Erythroblast (primary cell): Measurements from ENCODE around the gene MTHFD1L.

Experiments
- DNase-seq, 2 experiments: peaks; one replicate each; lab custom pipeline; 2025; lab: John Stamatoyannopoulos, UW
- GATA1 ChIP-seq: IDR thresholded peaks from 2 replicates; pipeline ENCODE4 v1.6.1; 2011; ENCODE audit warnings: low read depth, mild to moderate bottlenecking, control low read depth, low read length, moderate library complexity
- POLR2A ChIP-seq: IDR thresholded peaks from 2 replicates; pipeline ENCODE4 v1.6.1; 2011; ENCODE audit warnings: mild to moderate bottlenecking, low read length

Gene MTHFD1L

DNA sequence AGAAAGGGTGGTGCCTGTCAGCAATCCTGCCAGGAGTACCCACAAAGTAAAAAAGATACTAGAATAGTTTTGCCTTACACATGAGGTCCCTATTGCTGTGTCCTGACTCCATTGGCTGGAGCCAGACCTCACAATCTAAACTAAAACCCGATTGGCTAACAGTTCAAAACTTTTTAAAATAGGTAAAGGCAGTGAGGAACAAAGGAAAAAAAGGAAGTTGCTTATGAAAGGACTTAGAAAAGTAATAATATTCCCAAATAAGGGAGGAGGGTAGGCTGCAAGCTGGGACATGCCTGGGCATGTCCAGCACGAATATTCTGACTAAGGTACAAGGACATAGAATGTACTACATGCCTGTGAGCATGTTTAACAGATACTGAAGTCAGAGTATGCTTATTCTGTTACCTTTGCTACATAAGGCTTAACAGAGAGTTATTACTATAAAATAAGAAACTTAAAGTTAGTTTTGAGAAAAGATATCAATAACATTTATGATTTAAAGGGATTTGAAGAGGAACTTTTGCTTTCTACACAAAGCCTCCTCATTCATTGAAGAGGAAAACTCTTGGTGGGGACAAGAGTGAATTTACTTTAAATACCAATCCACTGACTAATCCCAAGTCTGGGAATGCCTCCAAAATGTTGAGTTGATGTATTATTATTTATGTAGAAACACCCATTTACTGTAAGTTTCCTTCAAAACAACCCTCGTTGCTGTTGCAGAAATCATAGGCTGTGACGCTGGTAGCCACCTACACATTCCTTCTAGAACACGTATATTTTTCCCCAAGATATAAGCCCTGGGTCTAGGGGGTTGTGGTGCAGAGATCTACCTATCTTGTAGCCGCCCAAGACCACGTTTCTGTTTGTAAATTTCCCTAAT lies 8.2 kb upstream of the MTHFD1L start:
- no peak for TF ChIP-seq GATA1
- TF ChIP-seq POLR2A: no peak
- peak in 1 of 2 experiments; percentile 35 for DNase-seq

DNA sequence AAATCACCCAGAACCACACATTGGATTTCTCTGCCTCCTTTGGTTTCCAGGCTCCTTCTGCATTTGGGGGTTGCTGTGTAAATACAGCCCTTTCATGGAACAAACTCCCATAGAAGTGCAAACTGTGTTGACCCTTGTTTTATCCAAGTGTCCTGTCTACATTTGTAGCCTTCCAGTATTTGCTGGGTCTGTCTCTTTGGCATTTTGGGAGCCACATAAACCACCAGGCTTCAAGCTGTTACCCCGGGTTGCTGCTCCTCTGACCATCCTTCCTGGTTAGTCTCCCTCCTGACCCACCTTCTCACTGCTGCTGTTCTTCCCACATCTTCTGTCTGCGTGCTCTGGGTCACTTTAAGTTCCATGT lies 7.6 kb upstream of the MTHFD1L start:
- TF ChIP-seq GATA1: no peak
- no peak for DNase-seq

DNA sequence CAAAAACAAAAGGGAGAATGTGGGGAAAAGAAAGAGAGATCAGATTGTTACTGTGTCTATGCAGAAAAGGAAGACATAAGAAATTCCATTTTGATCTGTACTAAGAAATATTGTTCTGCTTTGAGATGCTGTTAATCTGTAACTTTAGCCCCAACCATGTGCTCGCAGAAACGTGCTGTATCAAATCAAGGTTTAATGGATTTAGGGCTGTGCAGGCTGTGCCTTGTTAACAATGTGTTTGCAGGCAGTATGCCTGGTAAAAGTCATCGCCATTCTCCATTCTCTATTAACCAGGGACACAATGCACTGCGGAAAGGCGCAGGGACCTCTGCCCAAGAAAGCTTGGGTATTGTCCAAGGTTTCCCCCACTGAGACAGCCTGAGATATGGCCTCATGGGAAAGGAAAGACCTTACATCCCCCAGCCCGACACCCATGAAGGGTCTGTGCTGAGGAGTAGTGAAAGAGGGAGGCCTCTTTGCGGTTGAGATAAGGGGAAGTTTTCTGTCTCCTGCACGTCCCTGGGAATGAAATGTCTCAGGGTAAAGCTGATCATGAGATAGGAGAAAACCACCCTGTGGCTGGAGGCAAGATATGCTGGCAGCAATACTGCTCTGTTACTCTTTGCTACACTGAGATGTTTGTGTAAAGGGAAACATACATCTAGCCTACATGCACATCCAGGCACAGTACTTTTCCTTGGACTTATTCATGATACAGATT lies 3.9 kb upstream of the MTHFD1L start:
- peak; percentile 57 to 68 for DNase-seq

DNA sequence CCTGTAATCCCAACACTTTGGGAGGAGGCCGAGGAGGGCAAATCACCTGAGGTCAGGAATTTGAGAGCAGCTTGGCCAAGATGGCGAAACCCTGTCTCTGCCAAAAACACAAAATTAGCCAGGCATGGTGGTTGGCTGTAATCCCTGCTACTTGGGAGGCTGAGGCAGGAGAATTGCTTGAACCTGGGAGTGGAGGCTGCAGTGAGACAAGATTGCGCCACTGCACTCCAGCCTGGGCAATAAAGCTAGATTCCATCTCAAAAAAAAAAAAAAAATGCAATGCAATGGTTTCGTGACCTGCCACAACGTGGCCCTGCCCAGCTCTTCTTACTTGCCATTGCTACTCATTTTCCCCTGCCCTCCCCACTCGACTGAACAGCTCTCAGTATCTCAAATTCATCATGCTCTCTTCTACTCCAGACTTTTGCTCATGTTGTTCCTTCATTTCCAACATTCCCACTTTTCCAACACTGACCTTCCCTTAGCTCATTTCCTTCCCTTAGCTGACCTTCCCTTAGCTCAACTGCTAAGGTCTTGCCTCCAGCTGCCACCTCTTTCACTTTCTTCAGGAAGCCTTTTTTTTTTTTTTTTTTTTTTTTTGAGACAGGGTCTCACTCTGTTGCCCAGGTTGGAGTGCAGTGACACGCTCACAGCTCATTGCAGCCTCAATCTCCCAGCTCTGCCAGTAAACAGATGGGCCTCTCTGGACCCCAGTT lies 2.1 kb upstream of the MTHFD1L start:
- peak in 1 of 2 experiments; percentile 12 for DNase-seq
- no peak for TF ChIP-seq GATA1
- no peak for TF ChIP-seq POLR2A

DNA sequence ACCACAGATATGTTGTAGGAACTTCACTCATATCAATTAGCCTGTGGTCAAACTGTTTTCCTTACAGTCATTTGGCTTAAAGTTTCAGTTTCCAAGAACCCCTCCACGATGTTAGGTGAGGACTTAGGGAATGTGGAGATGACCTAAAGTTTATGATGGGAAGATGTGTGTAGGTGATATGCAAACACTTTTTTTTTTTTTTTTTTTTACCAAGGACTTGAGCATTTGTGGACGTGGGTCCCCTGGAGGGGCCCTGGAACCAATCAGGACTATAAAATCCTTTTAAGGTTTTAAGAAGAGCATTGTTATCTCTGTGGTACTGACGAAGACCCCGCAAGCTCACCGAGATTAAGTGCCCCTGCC lies 478 bp upstream of the MTHFD1L start:
- TF ChIP-seq POLR2A (no peak), GATA1 (no peak)
- DNase-seq: no peak

DNA sequence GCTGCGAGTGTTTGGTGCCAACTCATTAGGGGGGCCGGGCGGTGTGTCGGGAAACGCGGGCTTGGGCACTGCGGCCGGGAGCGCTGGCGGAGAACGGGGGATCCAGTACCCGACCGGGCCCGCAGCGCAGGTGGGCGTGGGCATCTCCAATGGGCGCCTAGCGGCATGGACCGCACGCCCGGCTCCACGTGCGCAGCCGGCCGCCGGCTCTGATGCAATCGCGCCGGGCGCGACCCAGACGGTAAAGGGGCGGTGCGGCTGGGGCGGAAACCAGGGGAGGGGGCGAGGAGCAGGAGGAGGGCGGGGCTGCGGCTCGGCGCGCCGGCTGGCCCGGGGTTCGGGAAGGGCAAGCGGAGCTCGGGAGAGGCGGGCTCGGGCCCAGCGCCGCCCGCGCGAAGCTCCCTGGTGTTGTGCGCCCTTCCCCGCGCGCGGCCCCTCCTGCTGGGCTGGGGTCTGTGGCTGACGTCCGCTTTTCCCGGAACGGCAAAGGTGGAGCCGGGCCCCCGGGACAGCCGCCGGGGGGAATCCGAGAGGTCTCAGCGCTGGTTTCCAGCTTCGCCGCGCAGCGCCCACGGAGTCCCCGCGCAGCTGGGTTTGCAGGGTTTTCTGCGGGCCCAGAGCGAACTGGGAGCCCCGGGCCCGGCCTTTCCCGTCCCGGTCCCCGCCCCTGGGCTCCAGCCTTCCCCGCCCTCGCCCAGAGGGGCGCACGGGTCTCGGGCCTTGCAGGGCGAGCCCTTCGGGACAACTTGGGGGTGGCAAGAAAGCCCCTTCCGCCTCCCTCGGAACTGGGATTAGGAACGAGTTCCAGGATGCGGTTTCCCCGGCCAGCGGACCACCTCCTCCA lies 867 bp downstream of the MTHFD1L start:
- peak; percentile 79 to 84 for DNase-seq
- TF ChIP-seq GATA1 (no peak), POLR2A (no peak)

DNA sequence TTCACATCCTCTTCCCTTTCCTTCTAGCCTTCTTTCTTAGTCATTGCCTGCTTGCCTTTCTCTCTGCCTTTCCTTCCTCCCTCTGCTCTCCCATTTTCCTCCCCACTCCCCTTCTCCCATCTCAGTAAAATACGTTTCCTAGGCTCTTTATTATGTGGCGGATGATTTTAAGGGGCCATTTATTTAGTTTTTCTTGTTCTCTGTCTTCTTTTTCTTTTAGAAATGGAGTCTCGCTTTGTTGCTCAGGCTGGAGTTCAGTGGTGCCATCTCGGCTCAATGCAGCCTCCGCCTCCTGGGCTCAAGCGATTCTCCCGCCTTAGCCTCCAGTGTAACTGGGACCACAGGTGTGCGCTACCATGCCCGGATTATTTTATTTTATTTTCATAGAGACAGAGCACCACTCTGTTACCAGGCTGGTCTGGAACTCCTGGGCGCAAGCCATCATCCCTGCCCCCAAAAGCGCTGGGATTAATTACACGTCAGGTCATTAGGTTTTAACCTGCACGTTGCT lies 1.5 kb downstream of the MTHFD1L start:
- TF ChIP-seq GATA1 (no peak), POLR2A (no peak)
- DNase-seq: no peak

DNA sequence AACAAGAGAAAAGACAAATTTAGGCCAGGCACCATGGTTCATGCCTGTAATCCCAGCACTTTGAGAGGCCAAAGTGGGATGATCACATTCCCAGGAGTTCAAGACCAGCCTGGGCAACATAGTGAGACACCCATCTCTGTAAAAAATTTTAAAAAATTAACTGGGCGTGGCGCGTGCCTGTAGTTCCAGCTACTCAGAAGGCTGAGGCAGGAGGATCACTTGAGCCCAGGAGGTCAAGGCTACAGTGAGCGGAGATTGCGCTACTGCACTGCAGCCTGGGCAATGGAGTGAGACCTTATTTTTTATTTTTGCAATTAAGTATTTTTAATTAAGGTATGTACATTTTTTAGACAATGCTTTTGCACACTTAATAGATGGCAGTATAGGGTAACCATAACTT lies 3.3 kb downstream of the MTHFD1L start:
- TF ChIP-seq POLR2A: no peak
- DNase-seq: no peak

DNA sequence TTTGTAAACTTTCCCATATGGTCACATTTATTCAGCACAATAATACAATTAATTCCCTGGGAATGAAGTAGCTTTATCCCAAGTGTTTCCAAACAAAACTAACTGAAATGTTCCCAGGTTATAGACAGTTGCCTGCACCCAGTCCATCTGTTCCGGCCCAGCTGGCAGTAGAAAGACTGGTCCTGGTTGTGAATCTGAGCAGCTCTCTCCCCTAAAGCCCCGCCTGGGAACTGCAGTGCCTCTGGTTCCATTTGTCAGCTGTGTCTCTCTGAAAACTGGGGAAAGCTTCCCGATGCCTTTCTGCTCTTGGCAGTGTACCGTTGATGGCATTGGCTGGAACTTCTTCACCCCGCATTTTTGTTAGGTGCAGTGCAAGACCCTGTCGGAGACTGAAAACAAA lies 8.7 kb downstream of the MTHFD1L start:
- TF ChIP-seq POLR2A (no peak), GATA1 (no peak)
- no peak for DNase-seq

DNA sequence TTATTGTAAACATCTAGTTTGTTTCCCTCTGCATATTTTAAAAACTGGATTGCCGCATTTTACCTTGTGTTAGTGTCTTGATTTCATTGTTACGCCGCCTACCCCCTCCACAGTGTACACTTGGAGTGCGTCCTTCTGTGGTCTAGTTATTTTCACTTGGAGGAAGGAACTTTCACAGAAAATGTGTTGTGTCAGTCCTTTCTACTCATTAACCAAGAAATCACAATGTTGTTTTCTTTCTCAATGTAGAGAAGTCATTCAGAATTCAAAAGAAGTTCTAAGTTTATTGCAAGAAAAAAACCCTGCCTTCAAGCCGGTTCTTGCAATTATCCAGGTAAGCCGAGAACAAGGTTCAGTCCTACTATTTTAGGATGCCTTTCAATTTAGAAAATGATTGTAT lies 10.3 kb downstream of the MTHFD1L start:
- TF ChIP-seq POLR2A (no peak), GATA1 (no peak)
- DNase-seq: no peak

DNA sequence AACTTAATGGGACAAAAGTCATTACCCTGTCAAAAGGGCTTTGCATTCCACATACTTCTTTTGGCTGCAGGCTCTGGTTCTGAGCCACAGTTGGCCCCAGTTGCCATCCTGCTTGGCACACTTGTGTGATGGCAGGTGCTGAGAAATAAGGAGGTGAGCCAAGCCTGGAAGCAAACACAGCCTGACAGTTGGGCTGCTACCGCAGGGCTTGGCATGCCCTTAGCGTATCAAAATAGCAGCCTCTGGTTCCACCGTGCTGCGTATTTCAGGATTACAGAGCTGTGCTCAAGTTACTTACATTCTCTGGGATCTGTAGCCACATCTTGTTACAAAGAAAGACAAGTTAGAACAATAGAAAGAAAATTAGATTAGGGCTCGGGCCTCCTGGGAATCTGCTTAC lies 11.1 kb downstream of the MTHFD1L start:
- DNase-seq: no peak
- TF ChIP-seq POLR2A (no peak), GATA1 (no peak)

DNA sequence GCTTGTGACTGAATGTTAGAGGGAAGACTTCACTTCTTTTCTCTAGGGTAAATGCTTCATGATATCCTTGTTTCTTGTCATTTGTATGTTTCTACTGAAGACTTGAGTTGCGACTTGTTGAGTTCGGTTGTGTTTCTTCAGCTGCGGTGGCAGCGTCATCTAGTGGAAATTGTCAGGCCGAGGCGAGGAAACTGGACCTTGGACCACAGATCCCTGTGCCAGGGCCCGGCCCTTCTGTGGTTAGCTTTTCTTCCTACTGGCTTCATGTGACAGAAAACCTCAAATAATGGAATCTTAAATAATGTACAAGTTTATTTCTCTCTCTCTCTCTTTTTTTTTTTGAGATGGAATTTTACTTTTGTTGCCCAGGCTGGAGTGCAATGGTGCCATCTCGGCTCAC lies 12.4 kb downstream of the MTHFD1L start:
- TF ChIP-seq POLR2A (no peak), GATA1 (no peak)
- DNase-seq: no peak
